Fibroblast of lung (primary cell): ENCODE results near the gene RNF11.

Experiments used
- CTCF ChIP-seq, 2 donors: IDR thresholded peaks in 1 of 2; conservative IDR thresholded peaks in 1 of 2; 1 replicate in 1 of 2; 2 replicates in 1 of 2; pipeline ENCODE4 v1.5.1; 2011 to 2012; ENCODE audit warnings: low read length in 2 of 2, control low read depth in 1 of 2, inconsistent platforms in 1 of 2, low read depth in 1 of 2, mild to moderate bottlenecking in 1 of 2
- EZH2 ChIP-seq: IDR thresholded peaks from 2 replicates; pipeline ENCODE4 v1.5.1; 2012; ENCODE audit warnings: low read length, control low read depth, mild to moderate bottlenecking; ENCODE audit errors: missing control alignments

- no peak for TF ChIP-seq EZH2
- no peak for TF ChIP-seq CTCF (conservative IDR thresholded peaks at IDR 0.05 in 1 of 2, IDR thresholded peaks at IDR 0.05 in 1 of 2; ENCODE audit: low read depth in 1 of 2, low read length in 2 of 2)
Observed at GRCh38 chr1:51222809-51223208, 13.3 kb upstream of the RNF11 start.
